Spleen (tissue), 11 donors: ENCODE data around the gene SORBS1. TPM values are rescaled to one million over a fixed set of nuclear protein-coding genes. Genes with fewer than 3 reads are reported as not detected.

Experiments
- DNase-seq: peaks from one replicate; pipeline ENCODE4 v3.0.0-alpha.2; 2020
- H3K27ac ChIP-seq, 8 donors: fragments of 200-600 bp; sonication (generic) in 7 of 8; 1 replicate in 4 of 8; 2 replicates in 4 of 8; pipeline versions ENCODE4 v1.5.0 to v1.8.0; 2016 to 2021; ENCODE audit warnings: inconsistent platforms in 4 of 8, mild to moderate bottlenecking in 4 of 8, moderate library complexity in 1 of 8
- H3K27me3 ChIP-seq, 7 donors: fragments of 200-600 bp; sonication (generic) in 6 of 7; replicated peaks in 1 of 7; 1 replicate in 4 of 7; 2 replicates in 3 of 7; pipeline versions ENCODE4 v1.5.0 to v1.8.0; 2016 to 2021; ENCODE audit warnings: inconsistent platforms in 3 of 7, mild to moderate bottlenecking in 1 of 7
- H3K36me3 ChIP-seq, 6 donors: fragments of 200-600 bp; sonication (generic) in 5 of 6; 1 replicate in 4 of 6; 2 replicates in 2 of 6; pipeline versions ENCODE4 v1.5.0 to v1.8.0; 2016 to 2021; ENCODE audit warnings: inconsistent platforms in 2 of 6
- H3K4me1 ChIP-seq, 6 donors: fragments of 200-600 bp; sonication (generic) in 5 of 6; 1 replicate in 3 of 6; 2 replicates in 3 of 6; pipeline versions ENCODE4 v1.5.0 to v1.8.0; 2016 to 2021; ENCODE audit warnings: inconsistent platforms in 3 of 6
- H3K4me3 ChIP-seq, 8 donors: fragments of 200-600 bp; sonication (generic) in 7 of 8; 1 replicate in 4 of 8; 2 replicates in 4 of 8; pipeline versions ENCODE4 v1.5.0 to v1.8.0; 2016 to 2021; ENCODE audit warnings: inconsistent platforms in 4 of 8, mild to moderate bottlenecking in 4 of 8, moderate library complexity in 2 of 8
- H3K9me3 ChIP-seq, 8 donors: fragments of 200-600 bp; sonication (generic) in 7 of 8; 1 replicate in 4 of 8; 2 replicates in 4 of 8; pipeline versions ENCODE4 v1.5.0 to v1.8.0; 2016 to 2021; ENCODE audit warnings: inconsistent platforms in 4 of 8
- CTCF ChIP-seq, 11 experiments: fragments of 200-600 bp in 7 of 11; fragments of 450-650 bp in 4 of 11; sonication (generic) in 4 of 11; IDR thresholded peaks in 8 of 11; conservative IDR thresholded peaks in 3 of 11; 1 replicate in 7 of 11; 2 replicates in 4 of 11; pipeline versions ENCODE4 v1.4.0 to v1.8.0; 2016 to 2021; ENCODE audit warnings: antibody characterized with exemption in 11 of 11, inconsistent platforms in 4 of 11, mild to moderate bottlenecking in 1 of 11
- POLR2A ChIP-seq, 3 donors: fragments of 450-650 bp; IDR thresholded peaks; one replicate each; pipeline ENCODE4 v1.5.1; 2017; ENCODE audit warnings: antibody characterized with exemption in 3 of 3, mild to moderate bottlenecking in 1 of 3
- POLR2AphosphoS5 ChIP-seq, 3 donors: sonication (generic); formaldehyde crosslinking; IDR thresholded peaks; one replicate each; pipeline ENCODE4 v1.5.1; 2017; ENCODE audit warnings: antibody characterized with exemption in 3 of 3
- WGBS, 5 donors: extraction: QIAGEN DNeasy Blood & Tissue Kit in 3 of 5; methylation state at CpG; one replicate each; pipeline versions ENCODE4 v1.1.5 to v1.1.7; 2013 to 2018; 5-methylcytosine and 5-hydroxymethylcytosine counted together
- intact Hi-C: fragments of 100-400 bp; cut with DNase I; formaldehyde crosslinking; loops from one replicate; pipeline ENCODE4 v1.15.0; 2023; ENCODE audit warnings: low total_unique reads
- polyA plus RNA-seq, 3 donors: library from polyadenylated mRNA; stranded (reverse); fragments of 200-250 nt; gene quantifications; one replicate each; pipeline ENCODE4 v1.2.1, GENCODE V29; 2013
- total RNA-seq, 7 donors: library from RNA; depleted of rRNA in 3 of 7; stranded (reverse); fragments of >200 nt in 3 of 7; fragmentation: NEBNext Ultra II Directional in 4 of 7; extraction: Animal tissue kit (Norgen Biotek cat#: 25700) in 4 of 7; gene quantifications; one replicate each; pipeline versions ENCODE4 v1.1.0 to v1.2.1, GENCODE V29; 2016 to 2021
- donor health status: healthy with polysubstance abuse.
- donor health status: DM: no; HTN: no; CAD: no; lungs with moderate emphysema.
- donor health status: DM: no; HTN: no; CAD: no.
- donor health status: Bipolar disorder and iron deficiency.
- donor health status: healthy.
- donor health status: DM: no; HTN: no; CAD: no.
- donor health status: DM: yes; HTN: yes; CAD: no.

Gene SORBS1
- total and polyA plus RNA-seq, 10 donors: 2.8 to 30.8 (median 18.1) TPM

DNA sequence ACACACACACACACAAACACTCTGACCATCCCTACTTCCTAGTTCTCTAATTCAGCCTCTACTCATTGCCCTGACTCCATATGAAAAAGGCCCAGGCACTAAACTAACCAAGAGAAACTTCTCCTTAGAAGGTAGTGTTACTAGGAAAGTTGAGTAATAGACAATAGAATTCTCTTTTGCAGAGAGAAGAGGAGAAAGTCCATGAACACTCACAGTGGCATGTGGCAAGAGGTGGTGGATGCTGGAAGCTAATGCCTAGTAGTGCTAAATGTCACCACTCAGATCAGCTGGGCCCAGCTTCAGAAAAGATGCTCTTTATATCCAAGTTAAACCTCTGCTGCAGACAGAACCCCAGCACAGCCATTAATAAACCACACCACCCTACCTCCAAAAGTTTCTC, 58.2 kb downstream of the SORBS1 start:
- Histone ChIP-seq H3K4me1 (peaks cover 0 to 5% (median 0%) of the 10 kb centered on the region in 6 donors), H3K27me3 (no peaks in the 10 kb centered on the region), H3K27ac (no peak overlapping the region), H3K9me3 (no peaks in the 10 kb centered on the region), H3K36me3 (no peaks in the 10 kb centered on the region), H3K4me3 (no peak overlapping the region)
- intact Hi-C loops: no loop called here
- TF ChIP-seq POLR2AphosphoS5 (IDR thresholded peaks at IDR 0.05) (no peak), CTCF (IDR thresholded peaks at IDR 0.05 in 8 of 11, conservative IDR thresholded peaks at IDR 0.05 in 3 of 11) (no peak), POLR2A (IDR thresholded peaks at IDR 0.05) (no peak)
- no peak for DNase-seq

GRCh38 chr10:95502377-95502776, 58.8 kb downstream of the SORBS1 start:
- H3K27me3 ChIP-seq: no peaks in the 10 kb centered on the region
- H3K9me3 ChIP-seq: no peaks in the 10 kb centered on the region
- DNase-seq: no peak
- H3K4me1 ChIP-seq: peaks cover 0 to 5% (median 0%) of the 10 kb centered on the region in 6 donors
- WGBS, 5 donors: 94 to 100% (median 97%) methylated on average over 1 of the region's 1 CpG
- no peak overlapping the region for H3K4me3 ChIP-seq
- TF ChIP-seq POLR2A (IDR thresholded peaks at IDR 0.05): no peak
- H3K27ac ChIP-seq: no peak overlapping the region
- no peaks in the 10 kb centered on the region for H3K36me3 ChIP-seq
- intact Hi-C loops: no loop called here

- H3K4me1 ChIP-seq: peaks cover 0 to 5% (median 0%) of the 10 kb centered on the region in 6 donors
- no peak overlapping the region for H3K27ac ChIP-seq
- intact Hi-C loops: no loop called here
- DNase-seq: no peak
- H3K4me3 ChIP-seq: no peak overlapping the region
- TF ChIP-seq POLR2AphosphoS5 (IDR thresholded peaks at IDR 0.05) (no peak), CTCF (IDR thresholded peaks at IDR 0.05 in 8 of 11, conservative IDR thresholded peaks at IDR 0.05 in 3 of 11) (no peak), POLR2A (IDR thresholded peaks at IDR 0.05) (no peak)
- 67 to 81% (median 71%) methylated on average over 10 of the region's 10 CpGs for WGBS, 5 donors
- no peaks in the 10 kb centered on the region for H3K9me3 ChIP-seq
- H3K36me3 ChIP-seq: no peaks in the 10 kb centered on the region
- H3K27me3 ChIP-seq: no peaks in the 10 kb centered on the region
These were observed 59.7 kb downstream of the SORBS1 start for GRCh38 chr10:95501203-95502094.

GRCh38 chr10:95500649-95501048, 60.5 kb downstream of the SORBS1 start:
- WGBS, 5 donors: 70 to 84% (median 79%) methylated on average over 7 of the region's 7 CpGs
- H3K27me3 ChIP-seq: no peaks in the 10 kb centered on the region
- H3K36me3 ChIP-seq: no peaks in the 10 kb centered on the region
- H3K4me3 ChIP-seq: no peak overlapping the region
- no peaks in the 10 kb centered on the region for H3K9me3 ChIP-seq
- no peak for DNase-seq
- TF ChIP-seq POLR2AphosphoS5 (IDR thresholded peaks at IDR 0.05) (no peak), POLR2A (IDR thresholded peaks at IDR 0.05) (no peak), CTCF (IDR thresholded peaks at IDR 0.05 in 8 of 11, conservative IDR thresholded peaks at IDR 0.05 in 3 of 11) (no peak)
- H3K4me1 ChIP-seq: peaks cover 0 to 5% (median 0%) of the 10 kb centered on the region in 6 donors
- no peak overlapping the region for H3K27ac ChIP-seq
- intact Hi-C loops: no loop called here
